ENCODE results near the gene IRAK1BP1.

GRCh38 chr6:78911218-78911940 is 44.0 kb downstream of the IRAK1BP1 start:
- TF ChIP-seq POLR2A (IDR thresholded peaks at IDR 0.05) = no peak
- no peak for TF ChIP-seq CTCF (IDR thresholded peaks at IDR 0.05)
- no peak for TF ChIP-seq POLR2AphosphoS5 (IDR thresholded peaks at IDR 0.05; ENCODE audit: insufficient read depth in 1 of 2, low read depth in 1 of 2)
